A673 (cell line): ENCODE results near the gene ADAMTS14.

ENCODE experiments used
- EZH2 ChIP-seq: fragments of 200-600 bp; sonication (generic); IDR thresholded peaks from 2 replicates; pipeline ENCODE4 v1.6.1; 2017; ENCODE audit warnings: borderline replicate concordance, low read depth, mild to moderate bottlenecking, mixed read lengths, antibody characterized with exemption, low read length; ENCODE audit not compliant: poor library complexity, severe bottlenecking
- TF ChIP-seq, protein P1 (sequence below): fragments of 300-800, 200-600 bp; sonication (generic); conservative IDR thresholded peaks from 2 replicates; pipeline ENCODE4 v1.5.1; 2017; ENCODE audit warnings: low read depth, mild to moderate bottlenecking, antibody characterized with exemption, low read length, moderate library complexity, mixed read lengths

DNA sequence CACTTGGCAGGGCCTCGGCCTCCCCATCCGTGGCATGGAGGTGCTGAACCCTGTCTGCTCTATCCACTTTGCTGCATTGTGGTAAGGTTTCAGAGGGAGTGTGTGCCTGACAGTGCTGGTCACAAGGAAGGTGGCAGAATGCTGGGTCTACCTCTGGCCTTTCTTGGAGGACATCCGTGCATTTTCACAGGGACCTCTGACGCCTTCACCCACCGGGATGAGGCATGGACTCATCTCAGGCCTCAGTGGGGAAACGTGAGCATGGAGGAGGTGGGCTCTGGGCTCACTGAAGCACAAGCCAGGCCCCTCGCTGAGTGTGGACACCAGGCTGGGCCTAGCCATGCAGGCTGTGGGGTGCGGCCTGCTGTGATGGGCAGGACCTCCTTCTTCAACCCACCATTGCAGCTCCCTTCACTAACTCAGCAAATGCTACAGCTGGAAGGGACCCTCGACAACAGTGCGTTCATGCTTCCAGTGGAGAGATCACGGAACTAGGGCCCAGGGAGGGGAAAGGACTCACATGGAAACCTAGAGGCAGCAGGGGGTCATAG is 104.2 kb downstream of the ADAMTS14 start:
- TF ChIP-seq, protein P1, sequence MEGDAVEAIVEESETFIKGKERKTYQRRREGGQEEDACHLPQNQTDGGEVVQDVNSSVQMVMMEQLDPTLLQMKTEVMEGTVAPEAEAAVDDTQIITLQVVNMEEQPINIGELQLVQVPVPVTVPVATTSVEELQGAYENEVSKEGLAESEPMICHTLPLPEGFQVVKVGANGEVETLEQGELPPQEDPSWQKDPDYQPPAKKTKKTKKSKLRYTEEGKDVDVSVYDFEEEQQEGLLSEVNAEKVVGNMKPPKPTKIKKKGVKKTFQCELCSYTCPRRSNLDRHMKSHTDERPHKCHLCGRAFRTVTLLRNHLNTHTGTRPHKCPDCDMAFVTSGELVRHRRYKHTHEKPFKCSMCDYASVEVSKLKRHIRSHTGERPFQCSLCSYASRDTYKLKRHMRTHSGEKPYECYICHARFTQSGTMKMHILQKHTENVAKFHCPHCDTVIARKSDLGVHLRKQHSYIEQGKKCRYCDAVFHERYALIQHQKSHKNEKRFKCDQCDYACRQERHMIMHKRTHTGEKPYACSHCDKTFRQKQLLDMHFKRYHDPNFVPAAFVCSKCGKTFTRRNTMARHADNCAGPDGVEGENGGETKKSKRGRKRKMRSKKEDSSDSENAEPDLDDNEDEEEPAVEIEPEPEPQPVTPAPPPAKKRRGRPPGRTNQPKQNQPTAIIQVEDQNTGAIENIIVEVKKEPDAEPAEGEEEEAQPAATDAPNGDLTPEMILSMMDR: no peak
- no peak for TF ChIP-seq EZH2
